GM21515 (cell line): ENCODE data around the gene NR6A1.

Source experiments
- ATAC-seq: cut with Tn5 transposase; IDR thresholded peaks from one replicate; pipeline ENCODE4 v1.9.1; 2021; ENCODE audit not compliant: unreplicated experiment

The NR6A1 gene

DNA sequence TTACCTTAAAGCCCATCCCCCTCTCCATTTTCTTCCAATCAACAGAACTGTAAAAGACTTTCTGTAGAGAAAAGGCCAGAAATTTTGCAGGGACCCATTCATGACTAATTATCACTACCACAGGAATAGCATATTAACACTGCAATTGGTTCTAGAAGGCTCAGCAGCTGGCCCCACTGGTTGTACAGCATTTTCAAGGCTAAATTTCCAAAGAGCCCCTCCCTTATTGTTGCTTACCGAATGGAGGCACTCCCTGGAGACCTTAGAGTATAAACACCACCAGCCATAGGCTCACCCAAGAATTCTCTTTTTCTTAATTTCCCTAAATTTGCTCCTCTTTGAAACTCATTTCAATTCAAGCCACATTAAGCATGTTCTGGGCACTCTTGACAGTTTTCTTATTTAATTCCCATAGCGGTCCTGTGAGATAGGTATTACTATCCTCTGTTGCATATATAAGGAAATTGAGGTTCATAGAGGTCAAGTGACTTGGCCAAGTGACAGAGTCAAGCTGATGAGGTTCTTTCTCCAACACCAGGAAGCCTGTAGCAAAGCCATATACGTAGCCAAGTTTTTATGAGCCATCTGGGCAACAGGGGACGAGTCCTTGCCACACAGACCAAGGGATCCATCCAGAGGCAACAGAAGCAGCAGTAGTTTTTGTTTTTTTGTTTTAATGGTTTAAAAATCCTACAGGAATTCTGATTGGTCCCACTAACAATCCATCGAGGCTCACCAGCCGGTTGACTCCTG lies 180.0 kb downstream of the NR6A1 start:
- ATAC-seq: no peak

DNA sequence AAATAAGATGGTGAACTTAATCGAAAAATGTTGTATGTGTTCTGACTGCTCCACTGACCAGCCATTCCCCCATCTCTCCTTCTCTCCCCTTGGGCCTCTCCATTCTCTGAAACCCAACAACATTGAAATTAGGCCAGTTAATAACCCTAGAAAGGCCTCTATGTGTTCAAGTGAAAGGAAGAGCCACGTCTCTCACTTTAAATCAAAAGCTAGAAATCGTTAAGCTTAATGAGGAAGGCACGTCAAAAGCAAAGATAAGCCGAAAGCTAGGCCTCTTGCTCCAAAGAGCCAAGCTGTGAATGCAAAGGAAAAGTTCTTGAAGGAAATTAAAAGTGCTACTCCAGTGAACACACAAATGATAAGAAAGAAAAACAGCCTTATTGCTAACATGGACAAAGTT lies 186.5 kb downstream of the NR6A1 start:
- no peak for ATAC-seq

DNA sequence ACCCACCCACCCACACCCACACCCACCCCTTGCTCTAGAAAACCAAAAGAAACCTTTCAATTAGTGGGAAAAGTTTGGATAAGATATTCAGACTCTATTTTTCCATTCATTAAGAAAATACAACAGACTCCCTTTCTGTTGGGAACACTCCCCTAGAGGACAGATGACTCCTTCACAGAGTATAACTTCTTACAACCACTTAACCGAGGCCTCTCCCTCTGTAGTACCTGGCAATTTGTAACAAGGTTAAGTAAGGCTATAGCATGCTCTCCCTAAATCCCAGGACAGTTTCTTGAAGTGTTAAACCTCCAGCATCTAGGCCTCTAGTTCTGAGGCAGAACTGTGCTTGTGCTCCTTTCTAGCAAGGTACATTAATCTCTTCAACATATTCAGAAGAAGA lies 188.0 kb downstream of the NR6A1 start:
- no peak for ATAC-seq

DNA sequence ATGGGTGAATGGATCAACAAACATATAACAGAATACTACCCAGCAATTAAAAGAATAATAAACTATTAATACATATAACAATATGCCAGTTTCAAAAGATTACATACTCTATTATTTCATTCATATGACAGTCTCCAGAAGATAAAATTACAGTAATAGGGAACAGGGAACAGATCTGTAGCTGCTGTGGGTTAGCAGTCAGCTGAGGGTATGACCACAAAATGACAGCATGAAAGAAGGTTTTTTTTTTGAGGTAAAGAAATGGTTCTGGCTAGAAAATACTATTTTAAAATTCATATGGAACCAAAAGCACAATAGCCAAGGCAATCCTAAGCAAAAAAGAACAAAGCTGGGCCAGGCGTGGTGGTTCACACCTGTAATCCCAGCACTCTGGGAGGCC lies 190.9 kb downstream of the NR6A1 start:
- ATAC-seq: no peak

DNA sequence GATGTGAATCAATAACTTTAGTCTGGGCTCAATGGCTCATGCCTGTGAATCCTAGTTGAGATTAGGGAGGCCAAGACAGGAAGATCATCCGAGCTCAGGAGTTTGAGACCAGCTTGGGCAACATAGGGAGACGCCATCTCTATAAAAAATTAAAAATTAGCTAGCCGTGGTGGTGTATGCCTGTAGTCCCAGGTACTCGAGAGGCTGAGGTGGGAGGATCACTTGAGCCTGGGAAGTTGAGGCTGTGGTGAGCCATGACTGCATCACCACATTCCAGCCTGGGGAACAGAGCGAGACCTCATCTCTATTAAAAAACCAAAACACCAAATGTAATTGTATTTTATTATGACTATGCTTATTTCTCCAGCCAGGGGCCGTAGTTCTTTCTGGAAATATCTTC lies 194.4 kb downstream of the NR6A1 start:
- ATAC-seq: no peak

DNA sequence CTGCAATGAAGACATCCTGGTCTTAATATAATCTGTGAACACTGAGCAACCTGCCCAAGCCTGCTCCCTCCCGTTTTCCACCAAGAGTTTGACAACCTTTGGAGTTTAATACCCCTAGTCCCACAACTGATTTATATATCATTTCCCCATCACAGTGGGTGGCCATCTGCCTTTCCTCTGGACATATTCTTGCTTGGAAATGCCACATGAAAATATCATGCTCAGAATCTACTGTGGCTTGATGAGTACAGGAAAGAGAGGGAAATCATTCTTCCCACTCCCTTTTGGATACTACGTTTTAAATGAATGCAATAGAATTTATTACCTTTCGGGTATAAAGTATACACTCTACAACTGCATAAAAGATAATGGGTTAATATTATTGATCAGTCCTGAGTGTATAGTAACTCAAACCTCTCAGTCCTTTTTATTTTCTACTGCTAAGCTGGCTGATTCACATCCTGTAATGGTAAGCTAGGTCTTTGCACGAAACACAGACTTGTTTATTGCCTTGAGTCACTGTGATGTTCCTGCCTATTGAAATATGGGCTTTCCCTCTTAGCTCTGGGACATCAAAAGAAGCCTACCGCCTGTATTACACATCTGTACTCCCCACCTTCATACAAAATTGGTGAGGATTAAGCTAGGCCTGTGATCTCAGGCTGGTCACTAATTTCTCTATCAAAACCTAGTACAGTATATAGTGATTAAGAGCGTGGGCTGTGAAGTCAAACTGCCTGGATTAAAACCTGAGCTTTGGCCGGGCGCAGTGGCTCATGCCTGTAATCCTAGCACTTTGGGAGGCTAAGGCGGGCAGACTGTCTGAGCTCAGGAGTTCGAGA lies 196.4 kb downstream of the NR6A1 start:
- ATAC-seq: no peak

DNA sequence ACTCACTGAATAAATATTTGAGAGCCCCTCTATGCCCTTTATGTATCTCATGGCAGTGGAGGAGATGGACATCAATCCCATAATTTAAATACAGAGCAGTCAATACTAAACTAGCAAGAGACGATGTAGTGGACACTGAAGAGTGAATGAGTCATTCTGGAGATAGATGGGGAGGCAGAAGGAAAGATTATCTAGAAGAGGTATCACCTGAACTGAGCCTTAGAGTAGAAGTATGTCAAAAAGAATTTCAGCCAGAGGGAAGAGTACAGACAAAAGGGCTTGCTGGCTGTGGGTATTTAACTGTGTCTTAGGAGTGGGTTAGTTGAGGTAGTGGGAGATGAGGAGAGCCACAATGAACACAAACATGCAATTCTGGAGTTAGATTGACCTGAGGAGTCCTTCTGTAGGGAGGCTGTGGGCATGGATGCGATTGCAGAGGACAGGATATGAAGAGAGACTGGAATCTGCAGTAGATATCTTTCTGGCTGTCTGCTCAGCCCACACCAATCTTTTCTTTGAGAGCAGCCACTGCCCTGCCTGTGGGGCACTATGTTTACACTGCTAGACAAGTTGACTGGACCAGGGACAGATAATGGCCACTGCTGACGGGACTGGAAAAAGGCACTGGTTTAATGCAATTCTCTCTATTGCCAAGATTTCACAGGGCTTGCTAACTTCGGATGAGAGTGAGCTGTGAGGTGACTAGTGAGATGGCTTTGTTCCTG lies 200.0 kb downstream of the NR6A1 start:
- no peak for ATAC-seq

DNA sequence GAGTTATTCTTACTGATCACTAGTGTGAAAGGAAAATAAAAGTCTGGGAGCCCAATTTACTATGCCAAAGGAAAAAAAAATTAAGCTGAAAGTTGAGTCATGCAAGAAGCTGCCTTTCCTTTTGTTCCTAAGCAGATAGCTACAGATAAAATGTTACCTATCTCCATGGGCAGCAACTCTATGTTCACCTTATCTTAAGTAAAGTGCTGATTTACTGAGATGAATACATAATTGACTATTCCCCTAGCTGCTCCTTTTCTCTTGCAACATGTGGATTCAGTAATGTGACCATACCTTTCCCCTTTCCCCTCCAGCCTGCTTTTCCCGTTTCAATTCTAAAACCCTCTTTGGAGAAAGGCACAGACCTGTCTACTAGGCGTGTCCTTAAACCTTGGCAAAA lies 201.2 kb downstream of the NR6A1 start:
- no peak for ATAC-seq

DNA sequence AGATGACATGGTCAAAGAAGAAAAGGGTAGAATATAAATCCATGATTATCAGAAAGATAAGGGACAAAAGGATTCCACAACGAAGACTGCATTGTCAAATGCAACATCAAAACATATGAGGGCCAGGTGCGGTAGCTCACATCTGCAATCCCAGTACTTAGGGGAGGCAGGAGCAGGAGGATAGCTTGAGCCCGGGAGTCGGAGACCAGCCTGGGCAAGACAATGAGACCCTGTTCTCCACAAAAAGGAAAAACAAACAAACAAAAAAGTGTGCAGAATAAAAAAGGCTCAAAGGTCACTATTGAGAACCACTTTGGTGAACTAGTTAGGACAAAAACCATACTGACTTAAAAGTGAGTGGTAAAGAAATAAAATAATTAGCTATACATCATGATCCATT lies 203.7 kb downstream of the NR6A1 start:
- ATAC-seq: no peak

DNA sequence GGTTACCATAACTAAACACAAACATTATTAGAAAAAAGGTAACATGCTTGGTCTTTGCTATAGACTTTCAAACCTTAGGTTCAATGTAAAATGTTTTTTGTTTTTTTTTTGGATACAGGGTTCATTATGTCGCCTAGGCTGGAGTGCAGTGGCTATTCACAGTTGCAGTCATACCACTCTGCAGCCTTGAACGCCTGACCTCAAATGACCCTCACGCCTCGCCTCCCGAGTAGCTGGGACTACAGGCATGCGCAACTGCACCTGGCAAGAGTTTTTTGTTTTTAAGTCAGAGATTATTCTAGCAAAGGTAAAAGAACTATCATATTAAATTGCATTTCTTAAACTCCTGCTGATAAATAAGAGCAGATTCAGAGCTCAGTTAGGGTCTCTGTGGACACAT lies 208.8 kb downstream of the NR6A1 start:
- ATAC-seq: no peak

DNA sequence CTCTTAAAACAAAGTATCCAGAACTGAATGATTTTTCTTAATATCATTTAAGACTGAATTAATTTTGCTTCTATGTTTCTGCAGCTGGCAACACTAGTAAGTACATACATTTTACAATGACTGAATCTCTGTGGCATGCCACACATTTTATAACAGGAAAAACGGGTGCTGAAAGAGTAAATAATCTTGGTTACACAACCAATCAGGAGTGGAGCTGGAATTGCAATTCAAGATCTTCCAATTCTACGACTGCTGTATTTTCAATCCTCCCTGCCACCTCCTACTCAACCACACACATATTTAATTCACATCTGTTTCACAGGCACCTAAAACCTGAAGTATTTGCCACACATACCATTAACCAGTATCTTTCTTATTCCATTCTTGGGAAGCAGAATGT lies 211.2 kb downstream of the NR6A1 start:
- no peak for ATAC-seq

DNA sequence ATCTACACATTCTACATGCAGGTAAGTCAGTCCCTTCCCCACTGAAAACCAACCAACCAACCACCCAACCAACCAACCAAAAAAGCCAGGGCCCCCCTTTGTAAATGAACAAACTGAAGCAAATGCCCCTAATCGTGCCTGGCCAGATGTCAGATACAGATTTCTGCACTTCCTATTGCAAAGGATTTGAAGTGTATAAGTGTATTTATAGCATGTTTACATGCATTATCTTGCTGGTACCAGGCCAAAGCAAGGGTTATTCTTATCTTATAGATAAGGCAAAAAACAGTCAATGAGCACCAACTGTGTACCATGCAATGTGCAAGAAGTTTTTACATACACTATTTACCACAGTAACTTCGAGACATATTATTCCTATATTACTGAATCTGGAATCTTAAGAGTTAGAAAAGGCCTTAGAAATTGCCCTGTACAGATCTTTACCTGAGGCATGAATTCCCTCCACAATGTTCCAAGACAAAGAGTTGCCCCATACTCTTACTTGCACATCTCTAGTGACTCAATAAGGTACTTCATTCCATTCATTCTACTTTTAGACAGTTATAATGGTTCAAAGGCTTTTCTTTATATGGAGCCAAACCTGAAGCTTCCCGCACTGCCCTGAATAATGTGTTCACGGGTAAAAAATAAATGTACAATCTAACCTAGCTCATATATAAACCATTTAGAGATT lies 212.2 kb downstream of the NR6A1 start:
- no peak for ATAC-seq

DNA sequence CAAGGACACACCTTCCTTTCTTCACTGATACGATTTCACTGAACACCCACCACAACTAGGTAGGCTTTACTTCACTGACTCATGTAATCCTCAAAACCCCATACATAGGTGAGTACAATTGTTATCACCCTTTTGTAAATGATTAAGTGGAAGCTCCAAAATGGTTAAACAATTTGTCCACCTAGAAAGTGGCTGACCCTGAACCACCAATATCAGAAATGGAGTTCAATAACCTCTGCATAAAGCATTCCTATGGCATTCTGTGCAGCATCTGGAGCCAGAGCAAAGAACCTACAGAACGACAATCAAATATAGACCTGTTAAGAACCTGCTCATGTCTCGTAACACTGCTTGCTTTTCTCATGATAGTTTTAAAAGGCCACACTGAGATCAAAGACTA lies 213.2 kb downstream of the NR6A1 start:
- no peak for ATAC-seq

DNA sequence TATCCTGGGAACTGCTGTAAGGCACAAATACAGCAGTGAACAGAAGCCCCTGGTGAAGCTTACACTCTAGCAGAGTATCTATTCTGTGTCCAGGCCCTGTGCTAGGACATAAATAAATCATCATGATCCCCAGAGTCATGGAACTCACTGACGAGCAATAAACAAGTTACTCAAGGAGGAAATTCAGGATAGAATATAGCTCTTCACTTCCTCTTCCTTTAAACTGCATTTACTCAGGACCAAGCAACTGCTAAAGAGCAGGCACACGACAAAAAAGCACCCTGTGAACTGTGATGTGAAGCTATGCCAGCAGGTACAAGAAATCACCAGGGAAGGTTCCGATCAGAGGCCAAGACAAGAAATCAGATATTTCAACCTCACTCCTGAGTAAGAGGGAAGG lies 216.1 kb downstream of the NR6A1 start:
- ATAC-seq: no peak

DNA sequence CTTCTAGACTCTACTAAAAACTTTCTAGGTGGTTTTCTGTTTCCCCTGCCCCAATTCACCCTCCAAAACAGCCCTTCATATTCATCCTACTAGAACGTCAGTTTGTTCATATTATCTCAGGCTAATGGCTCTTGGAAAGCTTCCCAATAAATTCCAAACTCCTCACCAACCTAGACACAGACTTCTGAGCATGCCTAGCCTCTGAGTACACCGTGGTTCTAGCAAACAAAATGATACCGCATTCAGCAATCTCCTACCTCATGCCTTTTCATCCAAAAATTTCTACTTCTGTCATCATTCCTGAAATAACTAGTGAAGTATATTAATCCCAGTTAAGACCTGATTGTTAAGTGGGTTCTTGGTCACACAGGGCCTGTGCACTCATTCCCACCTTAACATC lies 217.4 kb downstream of the NR6A1 start:
- no peak for ATAC-seq

DNA sequence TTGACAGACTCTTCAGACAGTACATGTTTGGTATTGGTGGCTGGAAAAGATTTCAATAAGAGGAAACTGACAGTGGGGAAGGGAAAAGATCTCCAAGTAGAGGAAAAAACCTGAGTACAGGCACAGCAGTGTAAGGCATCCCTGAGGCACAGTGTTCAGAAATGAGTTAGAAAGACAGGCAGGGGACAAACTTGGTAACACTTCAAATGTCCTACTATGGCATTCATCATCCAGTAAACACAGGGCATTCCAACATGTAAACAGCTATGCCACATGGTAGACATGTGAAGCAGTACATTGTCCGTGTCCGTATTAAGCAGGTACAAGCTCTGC lies 218.9 kb downstream of the NR6A1 start:
- ATAC-seq: no peak

DNA sequence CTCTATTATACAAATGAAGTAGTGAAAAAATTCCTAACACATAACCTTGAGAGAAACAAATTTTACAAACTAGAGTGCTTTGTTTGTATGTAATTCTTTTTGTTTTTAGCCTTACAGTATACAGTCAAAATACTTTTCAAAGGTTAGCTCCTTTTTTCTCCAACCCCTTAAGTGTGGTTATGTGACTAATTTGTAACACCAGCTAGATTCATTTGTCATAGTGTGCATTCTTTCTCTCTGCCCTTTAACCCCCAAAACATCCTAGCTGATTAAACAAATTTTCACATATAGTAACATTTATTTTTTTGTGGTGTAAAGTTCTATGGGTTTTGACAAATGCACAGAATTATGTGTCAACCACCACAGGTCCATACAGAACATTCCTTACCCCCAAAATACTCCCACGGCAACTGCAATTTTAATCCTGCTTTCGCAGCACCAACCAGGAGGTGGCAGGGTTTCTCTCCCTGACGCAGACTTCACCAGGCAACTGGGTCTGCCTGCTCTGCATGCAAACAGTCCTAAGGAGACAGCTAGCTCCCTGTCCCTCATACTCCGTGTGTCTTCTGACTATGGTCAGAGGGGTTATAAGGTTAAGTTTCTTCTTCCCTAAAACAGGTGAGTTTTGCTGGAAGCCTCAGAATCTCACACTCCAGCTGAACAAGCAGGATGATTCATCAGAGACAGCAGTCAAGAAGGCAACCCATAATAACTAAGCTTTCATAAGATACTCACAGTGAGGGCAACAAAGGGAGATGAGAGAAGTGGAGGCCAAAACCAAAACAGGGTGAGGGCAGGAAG lies 219.4 kb downstream of the NR6A1 start:
- no peak for ATAC-seq

DNA sequence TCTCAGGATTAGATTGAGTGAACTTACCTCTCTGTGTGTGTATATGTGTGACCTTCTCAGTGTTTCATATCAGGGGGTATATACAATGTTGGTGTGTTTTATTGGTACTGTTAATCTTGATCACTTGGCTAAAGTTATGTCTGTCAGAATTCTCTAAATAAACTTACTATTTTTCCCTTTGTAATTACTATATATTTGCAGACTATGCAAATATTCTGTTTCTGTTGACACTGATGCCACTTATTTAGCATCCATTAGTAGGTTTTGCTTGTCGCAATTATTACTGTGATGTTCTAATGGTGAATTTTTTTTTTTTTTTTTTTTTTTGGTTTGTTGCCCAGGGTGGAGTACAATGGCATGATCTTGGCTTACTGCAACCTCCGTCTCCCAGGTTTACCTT lies 221.0 kb downstream of the NR6A1 start:
- no peak for ATAC-seq

DNA sequence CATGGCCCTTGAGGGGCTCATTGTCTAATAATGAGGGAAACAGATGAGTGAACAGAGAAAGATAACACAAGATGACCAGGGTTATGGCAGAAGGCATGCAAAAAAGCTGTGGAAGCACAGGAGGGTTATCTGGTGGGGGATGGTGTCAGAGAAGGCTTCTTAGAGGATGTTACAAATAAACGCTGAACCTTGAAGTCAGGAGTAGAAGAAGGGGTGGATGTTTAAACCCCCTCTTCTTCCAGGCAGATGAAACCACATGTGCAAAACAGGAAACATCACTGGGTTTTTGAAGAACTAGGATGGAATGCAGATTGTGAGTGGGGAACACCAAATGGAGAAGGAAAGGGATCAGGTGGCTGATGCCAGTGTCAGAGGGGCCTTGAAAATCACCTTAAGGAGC lies 222.1 kb downstream of the NR6A1 start:
- no peak for ATAC-seq

DNA sequence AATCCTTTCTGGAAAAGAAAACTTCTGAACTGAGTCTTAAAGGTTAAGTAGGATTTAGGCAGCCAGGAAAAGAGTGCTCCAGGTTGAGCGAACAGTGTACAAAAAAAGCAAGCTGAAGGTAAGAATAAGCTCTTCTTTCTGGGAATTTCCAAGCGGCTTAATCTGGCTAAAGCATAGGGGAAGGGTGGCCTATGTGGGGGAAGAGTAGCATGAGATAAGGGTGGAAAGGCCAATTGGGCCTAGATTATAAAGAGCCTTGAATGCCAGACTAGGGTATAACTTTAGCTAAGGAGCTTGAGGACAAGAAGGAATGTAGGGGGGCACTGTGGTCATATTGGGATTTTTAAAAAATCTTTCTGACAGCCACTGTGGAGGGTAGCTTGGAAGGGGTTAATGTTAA lies 226.6 kb downstream of the NR6A1 start:
- ATAC-seq: no peak

DNA sequence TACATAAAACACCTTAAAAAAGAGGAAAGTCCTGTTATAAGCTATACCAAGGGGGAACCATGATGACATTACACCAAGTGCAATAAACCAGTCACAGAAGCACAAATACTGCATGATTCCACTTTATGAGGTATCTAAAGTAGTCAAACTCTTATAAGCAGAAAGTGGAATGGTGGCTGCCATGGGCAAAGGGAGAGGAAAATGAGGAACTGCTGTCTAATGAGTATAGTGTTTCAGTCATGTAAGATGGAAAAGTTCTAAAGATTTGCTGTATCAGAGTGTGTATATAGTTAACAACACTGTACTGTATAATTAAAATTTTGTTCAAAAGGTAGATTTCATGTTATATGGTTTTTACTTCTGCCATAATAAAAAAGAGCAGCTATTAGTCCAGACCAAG lies 229.3 kb downstream of the NR6A1 start:
- ATAC-seq: no peak
